Calu3 (cell line): Measurements from ENCODE around the gene GLE1. TPM values are rescaled to one million over a fixed set of nuclear protein-coding genes. Genes with fewer than 3 reads are reported as not detected.
"Not testable (repeated sequence)": the region's sequence is repeated elsewhere in the genome, so short reads cannot be mapped to it uniquely, and the experiment has no call there.

ENCODE experiments used
- BruUV-seq: library from RNA; stranded (reverse); fragments of 400-500 nt; replicated peaks from 2 replicates; lab custom pipeline; 2021; lab: Mats Ljungman, UMichigan
- CTCF ChIA-PET: fragments of 300-600 bp; sonication (Branson Sonifier 250); formaldehyde crosslinking; loops from one replicate; lab custom pipeline; 2022; ENCODE audit warnings: antibody characterized with exemption; lab: Charles Lee
- DNase-seq: peaks from one replicate; pipeline ENCODE4 v3.0.0; 2022
- H3K27ac Mint-ChIP-seq: one replicate; pipeline ENCODE4 v1.8.0; 2022; ENCODE audit warnings: mixed read lengths; ENCODE audit not compliant: unreplicated experiment
- H3K27me3 Mint-ChIP-seq: one replicate; pipeline ENCODE4 v1.8.0; 2022; ENCODE audit warnings: mixed read lengths; ENCODE audit not compliant: unreplicated experiment
- H3K36me3 Mint-ChIP-seq: one replicate; pipeline ENCODE4 v1.8.0; 2022; ENCODE audit warnings: mild to moderate bottlenecking, moderate library complexity, mixed read lengths; ENCODE audit not compliant: insufficient read depth, unreplicated experiment
- H3K4me1 Mint-ChIP-seq: one replicate; pipeline ENCODE4 v1.8.0; 2022; ENCODE audit warnings: mild to moderate bottlenecking, low read depth, mixed read lengths; ENCODE audit not compliant: unreplicated experiment
- H3K4me3 Mint-ChIP-seq: one replicate; pipeline ENCODE4 v1.8.0; 2022; ENCODE audit warnings: mild to moderate bottlenecking, low read depth, moderate library complexity, mixed read lengths; ENCODE audit not compliant: unreplicated experiment
- H3K9me3 Mint-ChIP-seq: one replicate; pipeline ENCODE4 v1.8.0; 2022; ENCODE audit warnings: low read depth, mixed read lengths; ENCODE audit not compliant: unreplicated experiment
- CTCF ChIP-seq: fragments of 200-600 bp; IDR thresholded peaks from one replicate; pipeline ENCODE4 v1.8.0; 2022; ENCODE audit warnings: antibody characterized with exemption; ENCODE audit not compliant: unreplicated experiment
- intact Hi-C: fragments of 100-400 bp; cut with micrococcal nuclease; formaldehyde crosslinking; loops from one replicate; pipeline ENCODE4 v1.10.0; 2022; ENCODE audit not compliant: unreplicated experiment
- total RNA-seq: library from RNA; stranded (reverse); gene quantifications from 2 replicates; pipeline ENCODE4 v1.2.3, GENCODE V29; 2022

Gene GLE1
- total RNA-seq, 1 experiment from 2014 or later: 24.8 TPM

GRCh38 chr9:128579194-128579593 is 74.7 kb downstream of the GLE1 start:
- H3K27ac Mint-ChIP-seq: no peak overlapping the region
- H3K4me1 Mint-ChIP-seq: no peaks in the 10 kb centered on the region
- CTCF ChIA-PET: no interaction called here
- no peak for DNase-seq
- H3K27me3 Mint-ChIP-seq: no peaks in the 10 kb centered on the region
- BruUV-seq: no TSS peak
- intact Hi-C loops: no loop called here
- TF ChIP-seq CTCF: no peak
- H3K36me3 Mint-ChIP-seq: peaks cover 19% of the 10 kb centered on the region
- H3K4me3 Mint-ChIP-seq: no peak overlapping the region
- no peaks in the 10 kb centered on the region for H3K9me3 Mint-ChIP-seq

- DNase-seq: no peak
- CTCF ChIA-PET: no interaction called here
- no TSS peak for BruUV-seq
- no peaks in the 10 kb centered on the region for H3K27me3 Mint-ChIP-seq
- no peak for TF ChIP-seq CTCF
- H3K4me1 Mint-ChIP-seq: no peaks in the 10 kb centered on the region
- H3K36me3 Mint-ChIP-seq: peaks cover 23% of the 10 kb centered on the region
- H3K9me3 Mint-ChIP-seq: no peaks in the 10 kb centered on the region
- H3K27ac Mint-ChIP-seq: no peak overlapping the region
- intact Hi-C loops: no loop called here
- no peak overlapping the region for H3K4me3 Mint-ChIP-seq
Observed at GRCh38 chr9:128580731-128581130, 76.2 kb downstream of the GLE1 start.

GRCh38 chr9:128585155-128585554 is 80.6 kb downstream of the GLE1 start:
- H3K4me3 Mint-ChIP-seq, H3K4me1 Mint-ChIP-seq, H3K27ac Mint-ChIP-seq, H3K27me3 Mint-ChIP-seq, CTCF ChIA-PET, H3K9me3 Mint-ChIP-seq, DNase-seq, BruUV-seq, intact Hi-C loops: not testable (repeated sequence)
- peaks cover 37% of the 10 kb centered on the region for H3K36me3 Mint-ChIP-seq

GRCh38 chr9:128586934-128587333 is 82.4 kb downstream of the GLE1 start:
- DNase-seq, intact Hi-C loops, H3K27ac Mint-ChIP-seq, BruUV-seq, H3K27me3 Mint-ChIP-seq, H3K9me3 Mint-ChIP-seq, H3K4me3 Mint-ChIP-seq, H3K4me1 Mint-ChIP-seq: not testable (repeated sequence)
- CTCF ChIA-PET: interaction anchor here (0.7 kb wide), 1 partner anchor 30 kb away, joined by 3 read pairs; no protein-coding TSS in a partner anchor
- H3K36me3 Mint-ChIP-seq: peaks cover 46% of the 10 kb centered on the region

GRCh38 chr9:128587453-128587852 is 82.9 kb downstream of the GLE1 start:
- intact Hi-C loops: no loop called here

More at GRCh38 chr9:128587453-128587852, 82.9 kb downstream of the GLE1 start:
- no peak for TF ChIP-seq CTCF
- peaks cover 52% of the 10 kb centered on the region for H3K36me3 Mint-ChIP-seq
- H3K27me3 Mint-ChIP-seq: no peaks in the 10 kb centered on the region
- no TSS peak for BruUV-seq
- H3K4me1 Mint-ChIP-seq: no peaks in the 10 kb centered on the region
- no peaks in the 10 kb centered on the region for H3K9me3 Mint-ChIP-seq
- H3K4me3 Mint-ChIP-seq: no peak overlapping the region
- DNase-seq: no peak
- no peak overlapping the region for H3K27ac Mint-ChIP-seq
- CTCF ChIA-PET: no interaction called here
